ENCODE measurements around the gene SP3. TPM values are rescaled to one million over a fixed set of nuclear protein-coding genes. Genes with fewer than 3 reads are reported as not detected.

Gene SP3
- total and polyA plus RNA-seq, 9 of the 15 experiments (the other 6 are each of a cell fraction or from before 2014, with no cell fraction given): 12.0 to 106 (median 74.9) TPM

- Histone ChIP-seq H3K79me2 (ENCODE audit: control insufficient read depth, insufficient read depth, low read length) (peaks cover 100% of the 10 kb centered on the region), H3K9ac (ENCODE audit: insufficient read depth in 1 of 2, low read depth in 2 of 2, low read length in 2 of 2) (peak overlapping the region in 1 of 2 experiments; percentile 15; a peak in 1 of 4 replicates), H3K9me1 (ENCODE audit: control insufficient read depth, insufficient read depth, low read length) (no peaks in the 10 kb centered on the region), H3K27ac (ENCODE audit: extremely low read depth, low read depth, low read length) (peak overlapping the region; percentile 6; the same call in 1 of the 3 replicates), H2AFZ (ENCODE audit: low read depth, low read length) (no peak overlapping the region), H3K36me3 (ENCODE audit: control insufficient read depth, insufficient read depth, low read length) (peaks cover 66% of the 10 kb centered on the region), H3K4me1 (replicated peaks in 1 of 2; ENCODE audit: control insufficient read depth in 2 of 2, insufficient read depth in 2 of 2, low read length in 2 of 2) (peaks cover 4 to 9% of the 10 kb centered on the region in 2 experiments; a peak in 4 of 5 replicates), H3K4me3 (no peak overlapping the region), H4K20me1 (replicated peaks; ENCODE audit: control insufficient read depth, insufficient read depth, low read length) (no peaks in the 10 kb centered on the region; the same call in 1 of the 2 replicates), H3K9me3 (replicated peaks; ENCODE audit: control insufficient read depth, insufficient read depth, low read depth, low read length) (peaks cover 5% of the 10 kb centered on the region; the same call in 1 of the 2 replicates), H3K27me3 (ENCODE audit: control insufficient read depth in 2 of 2, insufficient read depth in 2 of 2, low read length in 2 of 2) (no peaks in the 10 kb centered on the region), H3K4me2 (ENCODE audit: insufficient read depth, low read length) (no peak overlapping the region)
- 57% methylated on average over 4 of the region's 4 CpGs for WGBS (ENCODE audit: insufficient coverage, low coverage, missing lambda C conversion rate)
- ChIA-PET POLR2A (no interaction called here), CTCF (ENCODE audit: low intra/inter-chr PET ratio) (no interaction called here)
- in situ Hi-C loops (cut with MboI) (no loop called here), intact Hi-C loops (cut with micrococcal nuclease) (no loop called here)
- FAIRE-seq (no peak), ATAC-seq (no peak), DNase-seq (ENCODE audit: extremely low read depth in 1 of 4, low spot score in 3 of 4) (no peak)
- no TSS peak for BruUV-seq (replicated peaks)
- TF ChIP-seq C11orf30 (IDR thresholded peaks at IDR 0.05; ENCODE audit: low read depth): peak; percentile 39; the same call in 1 of the 2 replicates
- peak; percentile 79 for TF ChIP-seq ZNF316 (IDR thresholded peaks at IDR 0.05)
- TF ChIP-seq ZNF655 (CRISPR knock-in tag; IDR thresholded peaks at IDR 0.05): no peak
- no peak for TF ChIP-seq RBM34 (IDR thresholded peaks at IDR 0.05; ENCODE audit: borderline replicate concordance, insufficient read depth, low read length)
Observed at GRCh38 chr2:173958198-173958846, 6.9 kb downstream of the SP3 start.

Data from K562 (cell line).